A673 (cell line): Measurements from ENCODE around the gene CIZ1.
"Not testable (repeated sequence)": the region's sequence is repeated elsewhere in the genome, so short reads cannot be mapped to it uniquely, and the experiment has no call there.

Experiments
- CTCF ChIP-seq: fragments of 300-800, 200-600 bp; sonication (generic); conservative IDR thresholded peaks from 2 replicates; pipeline ENCODE4 v1.5.1; 2017; ENCODE audit warnings: low read depth, mild to moderate bottlenecking, antibody characterized with exemption, low read length, moderate library complexity, mixed read lengths
- EZH2 ChIP-seq: fragments of 200-600 bp; sonication (generic); IDR thresholded peaks from 2 replicates; pipeline ENCODE4 v1.6.1; 2017; ENCODE audit warnings: borderline replicate concordance, low read depth, mild to moderate bottlenecking, mixed read lengths, antibody characterized with exemption, low read length; ENCODE audit not compliant: poor library complexity, severe bottlenecking

DNA sequence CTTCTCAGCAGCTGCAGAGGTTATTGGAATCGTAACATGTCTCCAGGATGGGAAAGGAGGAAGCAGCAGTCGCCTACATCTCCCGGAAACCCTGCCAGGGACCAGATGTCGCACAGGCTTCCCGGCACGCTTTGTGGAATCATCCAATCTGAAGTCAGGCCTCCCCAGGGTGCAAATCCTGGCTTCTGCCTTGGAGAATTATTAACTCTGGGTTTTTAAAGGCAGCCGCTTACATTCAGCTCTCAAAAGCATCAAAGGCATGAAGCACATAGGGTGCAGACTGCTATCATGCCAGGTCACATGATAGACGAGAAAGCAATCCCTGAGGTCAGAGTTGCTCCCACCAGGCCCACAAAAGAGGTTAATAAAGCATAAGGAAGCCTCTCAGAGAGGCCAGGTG, 59.2 kb downstream of the CIZ1 start:
- TF ChIP-seq CTCF, EZH2: not testable (repeated sequence)
